ENCODE results near the gene PMS1.

Gene PMS1

GRCh38 chr2:189762229-189762550 lies 22.1 kb upstream of the PMS1 start:
- H3K4me3 ChIP-seq (replicated peaks; ENCODE audit: insufficient read depth, low read length) = peak overlapping the region; percentile 70
- no peak for DNase-seq (ENCODE audit: low read depth in 1 of 2, low spot score in 1 of 2)
- peak overlapping the region; percentile 80 for H3K27ac ChIP-seq (replicated peaks)
- H3K27me3 ChIP-seq (ENCODE audit: insufficient read depth, poor library complexity, severe bottlenecking) = no peaks in the 10 kb centered on the region
- TF ChIP-seq SPI1 (IDR thresholded peaks at IDR 0.05; ENCODE audit: borderline replicate concordance, low read depth) (no peak), POLR2AphosphoS5 (IDR thresholded peaks at IDR 0.05; ENCODE audit: low read depth) (no peak), REST (IDR thresholded peaks at IDR 0.05; ENCODE audit: insufficient replicate concordance, low read depth) (no peak), GABPA (IDR thresholded peaks at IDR 0.05; ENCODE audit: low read depth) (no peak), CTCF (IDR thresholded peaks at IDR 0.05; ENCODE audit: insufficient read depth, low read length) (no peak)

GRCh38 chr2:189762551-189763298 lies 21.5 kb upstream of the PMS1 start, which contains the start of gene OSGEPL1:
Gene OSGEPL1 (minus strand): TSS chr2:189762792. CDS start chr2:189761640, 1,152 bp downstream.
- peak within 1 kb of the TSS; percentile 80 for H3K27ac ChIP-seq (replicated peaks)
- H3K27me3 ChIP-seq (ENCODE audit: insufficient read depth, poor library complexity, severe bottlenecking) = no peaks in the 10 kb centered on the region
- DNase-seq (ENCODE audit: low read depth in 1 of 2, low spot score in 1 of 2) = peak; percentile 89 to 97
- TF ChIP-seq GABPA (IDR thresholded peaks at IDR 0.05; ENCODE audit: low read depth) = peak; percentile 91
- TF ChIP-seq SPI1 (IDR thresholded peaks at IDR 0.05; ENCODE audit: borderline replicate concordance, low read depth) = 0 out of 2 replicates have a peak, but pooled peaks have one; percentile 29
- TF ChIP-seq POLR2AphosphoS5 (IDR thresholded peaks at IDR 0.05; ENCODE audit: low read depth) = peak; percentile 87
- no peak for TF ChIP-seq REST (IDR thresholded peaks at IDR 0.05; ENCODE audit: insufficient replicate concordance, low read depth)
- TF ChIP-seq CTCF (IDR thresholded peaks at IDR 0.05; ENCODE audit: insufficient read depth, low read length) = peak; percentile 48
- H3K4me3 ChIP-seq (replicated peaks; ENCODE audit: insufficient read depth, low read length) = peak within 1 kb of the TSS; percentile 70

- peak overlapping the region; percentile 80 for H3K27ac ChIP-seq (replicated peaks)
Measured at GRCh38 chr2:189763908-189764661, 20.2 kb upstream of the PMS1 start.

More at GRCh38 chr2:189763908-189764661, 20.2 kb upstream of the PMS1 start:
- TF ChIP-seq POLR2AphosphoS5 (IDR thresholded peaks at IDR 0.05; ENCODE audit: low read depth) = no peak
- TF ChIP-seq CTCF (IDR thresholded peaks at IDR 0.05; ENCODE audit: insufficient read depth, low read length) = no peak
- TF ChIP-seq REST (IDR thresholded peaks at IDR 0.05; ENCODE audit: insufficient replicate concordance, low read depth) = no peak
- no peak for TF ChIP-seq GABPA (IDR thresholded peaks at IDR 0.05; ENCODE audit: low read depth)
- no peak for TF ChIP-seq SPI1 (IDR thresholded peaks at IDR 0.05; ENCODE audit: borderline replicate concordance, low read depth)
- Histone ChIP-seq H3K4me3 (replicated peaks; ENCODE audit: insufficient read depth, low read length) (no peak overlapping the region; the same call in 1 of the 2 replicates), H3K27me3 (ENCODE audit: insufficient read depth, poor library complexity, severe bottlenecking) (no peaks in the 10 kb centered on the region)
- DNase-seq (ENCODE audit: low read depth in 1 of 2, low spot score in 1 of 2) = no peak
